A549 (cell line): ENCODE results near the gene WWC1. TPM values are rescaled to one million over a fixed set of nuclear protein-coding genes. Genes with fewer than 3 reads are reported as not detected.

Source experiments
- ATAC-seq, 2 experiments: fragments of 200-7000 bp in 1 of 2; fragments of >200 bp in 1 of 2; cut with Nextera tagmentation in 1 of 2; cut with Tn5 transposase in 1 of 2; 3 replicates each; pipeline versions ENCODE4 v1.8.0 to v1.9.1; 2018 to 2020; ENCODE audit warnings: mild to moderate bottlenecking in 1 of 2, moderate library complexity in 1 of 2
- CTCF ChIA-PET: fragments of 300-600 bp; sonication (Branson Sonifier 250); formaldehyde crosslinking; extraction: SDS; loops from one replicate; lab custom pipeline; 2021; ENCODE audit warnings: antibody characterized with exemption, inconsistent platforms; lab: Yijun Ruan, JAX
- POLR2A ChIA-PET: fragments of 350-600 bp; formaldehyde crosslinking; extraction: SDS; loops from one replicate; lab custom pipeline; 2021; ENCODE audit warnings: antibody characterized with exemption, inconsistent platforms; lab: Yijun Ruan, JAX
- DNase-seq, 2 experiments: peaks; one replicate each; pipeline versions ENCODE4 v3.0.0 to v3.0.0-alpha.2; 2011 to 2016; ENCODE audit warnings: low read depth in 1 of 2, low spot score in 1 of 2
- FAIRE-seq: peaks from 2 replicates; lab custom pipeline; 2011; peaks lifted over from hg19 to GRCh38; lab: Jason Lieb, UNC
- H3K27ac ChIP-seq, 2 experiments: fragments of >200 bp; sonication (Bioruptor Twin); formaldehyde crosslinking; 3 replicates each; pipeline ENCODE4 v1.5.1; 2016 to 2017
- H3K4me1 ChIP-seq: fragments of >200 bp; sonication (Bioruptor Twin); formaldehyde crosslinking; 3 replicates; pipeline ENCODE4 v1.6.1; 2016
- H3K4me2 ChIP-seq: fragments of >200 bp; sonication (Bioruptor Twin); formaldehyde crosslinking; 3 replicates; pipeline ENCODE4 v1.6.1; 2016
- H3K4me3 ChIP-seq: fragments of >200 bp; sonication (Bioruptor Twin); formaldehyde crosslinking; 3 replicates; pipeline ENCODE4 v1.5.1; 2016
- H3K9me3 ChIP-seq: fragments of >200 bp; sonication (Bioruptor Twin); formaldehyde crosslinking; 3 replicates; pipeline ENCODE4 v1.6.1; 2016
- BHLHE40 ChIP-seq: IDR thresholded peaks from 2 replicates; pipeline ENCODE4 v1.6.1; 2012; ENCODE audit warnings: low read depth, low read length, inconsistent platforms
- CEBPB ChIP-seq, 2 experiments: fragments of >200 bp in 1 of 2; sonication (Bioruptor Twin) in 1 of 2; formaldehyde crosslinking in 1 of 2; IDR thresholded peaks; 2 replicates each; pipeline ENCODE4 v1.6.1; 2012 to 2016
- CHD2 ChIP-seq: fragments of 150-350 bp; IDR thresholded peaks from 2 replicates; pipeline ENCODE4 v1.6.1; 2014; ENCODE audit warnings: low read length; ENCODE audit not compliant: partially characterized antibody
- EHF ChIP-seq: fragments of 250-450 bp; sonication (Bioruptor Pico); IDR thresholded peaks from 2 replicates; pipeline ENCODE4 v1.5.0; 2020; ENCODE audit warnings: mild to moderate bottlenecking
- FOSB ChIP-seq: fragments of 250-450 bp; sonication (Bioruptor Pico); IDR thresholded peaks from 2 replicates; pipeline ENCODE4 v1.5.0; 2020; ENCODE audit warnings: mild to moderate bottlenecking, moderate library complexity
- GATA3 ChIP-seq: IDR thresholded peaks from 2 replicates; pipeline ENCODE4 v1.6.1; 2012; ENCODE audit warnings: borderline replicate concordance
- HEYL ChIP-seq: fragments of 250-450 bp; sonication (Bioruptor Pico); IDR thresholded peaks from 2 replicates; pipeline ENCODE4 v1.8.0; 2021; ENCODE audit warnings: mild to moderate bottlenecking, moderate library complexity
- JUN ChIP-seq, 2 experiments: fragments of >200 bp; sonication (Bioruptor Twin); formaldehyde crosslinking; IDR thresholded peaks; 2 replicates in 1 of 2; 3 replicates in 1 of 2; pipeline ENCODE4 v1.6.1; 2016 to 2017
- MAFK ChIP-seq: fragments of 450-650 bp; IDR thresholded peaks from 2 replicates; pipeline ENCODE4 v1.6.1; 2014; ENCODE audit not compliant: partially characterized antibody
- MAX ChIP-seq: IDR thresholded peaks from 2 replicates; pipeline ENCODE4 v1.6.1; 2012
- NFE2L2 ChIP-seq: fragments of 150-350 bp; conservative IDR thresholded peaks from 2 replicates; pipeline ENCODE4 v1.6.1; 2014; ENCODE audit warnings: low read length
- RAD21 ChIP-seq, 2 experiments: fragments of >200 bp in 1 of 2; sonication (Bioruptor Twin) in 1 of 2; formaldehyde crosslinking in 1 of 2; IDR thresholded peaks in 1 of 2; conservative IDR thresholded peaks in 1 of 2; 2 replicates in 1 of 2; 3 replicates in 1 of 2; pipeline ENCODE4 v1.6.1; 2012 to 2018; ENCODE audit warnings: inconsistent platforms in 1 of 2
- RARB ChIP-seq: fragments of 250-450 bp; sonication (Bioruptor Pico); IDR thresholded peaks from 2 replicates; pipeline ENCODE4 v1.8.0; 2021; ENCODE audit warnings: mild to moderate bottlenecking, moderate library complexity
- RFX5 ChIP-seq: fragments of 450-650 bp; IDR thresholded peaks from 2 replicates; pipeline ENCODE4 v1.7.1; 2014; ENCODE audit warnings: antibody characterized with exemption, mild to moderate bottlenecking, moderate library complexity
- SMC3 ChIP-seq: fragments of >200 bp; sonication (Bioruptor Twin); formaldehyde crosslinking; IDR thresholded peaks from 3 replicates; pipeline ENCODE4 v1.6.1; 2018; ENCODE audit warnings: inconsistent platforms
- WGBS: methylation state at CpG from one replicate; pipeline ENCODE4 v1.1.6; 2017; ENCODE audit errors: missing lambda C conversion rate; 5-methylcytosine and 5-hydroxymethylcytosine counted together
- polyA plus RNA-seq, 4 experiments: library from polyadenylated mRNA; depleted of rRNA in 3 of 4; stranded (reverse); fragments of >200 nt; fragmentation: RNase III in 1 of 4; extraction: RNeasy Plus Mini Kit Qiagen cat#74134 plus additional on column Dnase treatment in 1 of 4; gene quantifications; 2 replicates in 3 of 4; 3 replicates in 1 of 4; pipeline ENCODE4 v1.2.3, GENCODE V29; 2011 to 2017
- TF ChIP-seq, protein P1 (sequence below): fragments of >200 bp; sonication (Bioruptor Twin); formaldehyde crosslinking; IDR thresholded peaks from 3 replicates; pipeline ENCODE4 v1.5.1; 2016

The WWC1 gene
- polyA plus RNA-seq, 2 of the 4 experiments (the other 2 are of a cell fraction) = 88.5 to 98.1 TPM

GRCh38 chr5:168364750-168365550, 73.5 kb downstream of the WWC1 start:
- Histone ChIP-seq H3K4me2 (peak overlapping the region; percentile 74), H3K27ac (peak overlapping the region; percentile 69 to 87), H3K4me3 (no peak overlapping the region), H3K4me1 (peaks cover 77% of the 10 kb centered on the region), H3K9me3 (no peaks in the 10 kb centered on the region)
- CTCF ChIA-PET = interaction anchor here (0.6 to 2.2 kb wide), 13 partner anchors 9 to 95 kb away, joined by 3 to 10 read pairs (median 4); no protein-coding TSS in a partner anchor
- WGBS = 50% methylated on average over 12 of the region's 12 CpGs
- FAIRE-seq = no peak
- no peak for DNase-seq
- TF ChIP-seq CEBPB (IDR thresholded peaks at IDR 0.05) (peak in 1 of 2 experiments; percentile 73; a peak in 2 of 4 replicates), GATA3 (no peak)
- POLR2A ChIA-PET = interaction anchor here (0.6 kb wide), 1 partner anchor 69 kb away, joined by 4 read pairs; no protein-coding TSS in a partner anchor
- peak; percentile 41 to 62 for ATAC-seq

DNA sequence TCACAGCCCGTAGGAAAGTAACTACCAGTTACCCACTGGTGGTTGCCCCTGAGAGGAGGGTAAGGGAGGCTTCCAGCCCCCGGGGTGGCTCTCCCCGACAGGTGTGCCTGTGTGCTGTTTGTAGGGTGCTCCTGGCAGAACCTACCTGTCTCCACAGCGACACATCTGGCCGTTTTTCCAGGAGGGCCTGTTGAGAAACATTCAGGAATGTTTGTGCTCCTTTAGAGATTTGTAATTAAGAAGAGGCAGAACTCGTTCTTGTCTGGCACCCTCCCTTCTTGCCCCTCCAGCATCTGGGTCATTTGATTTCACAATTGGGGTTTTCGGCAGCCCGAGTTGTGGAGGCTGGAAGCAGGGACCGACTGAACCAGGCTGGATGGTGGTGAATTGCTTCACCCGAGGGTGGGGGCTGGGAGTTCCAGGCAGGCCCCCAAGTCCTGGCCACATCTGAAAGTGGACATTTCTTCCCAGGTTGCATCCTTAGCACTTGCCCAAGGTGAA, 74.2 kb downstream of the WWC1 start:
- peak overlapping the region; percentile 69 to 87 for H3K27ac ChIP-seq
- ATAC-seq = peak; percentile 55 to 59
- H3K4me1 ChIP-seq = peaks cover 79% of the 10 kb centered on the region
- ChIA-PET POLR2A (interaction anchor here (0.6 kb wide), 1 partner anchor 70 kb away, joined by 4 read pairs; no protein-coding TSS in a partner anchor), CTCF (interaction anchor here (0.9 to 2.2 kb wide), 14 partner anchors 8 to 97 kb away, joined by 3 to 10 read pairs (median 5); no protein-coding TSS in a partner anchor)
- peak overlapping the region; percentile 74 for H3K4me2 ChIP-seq
- no peaks in the 10 kb centered on the region for H3K9me3 ChIP-seq
- TF ChIP-seq, protein P1, sequence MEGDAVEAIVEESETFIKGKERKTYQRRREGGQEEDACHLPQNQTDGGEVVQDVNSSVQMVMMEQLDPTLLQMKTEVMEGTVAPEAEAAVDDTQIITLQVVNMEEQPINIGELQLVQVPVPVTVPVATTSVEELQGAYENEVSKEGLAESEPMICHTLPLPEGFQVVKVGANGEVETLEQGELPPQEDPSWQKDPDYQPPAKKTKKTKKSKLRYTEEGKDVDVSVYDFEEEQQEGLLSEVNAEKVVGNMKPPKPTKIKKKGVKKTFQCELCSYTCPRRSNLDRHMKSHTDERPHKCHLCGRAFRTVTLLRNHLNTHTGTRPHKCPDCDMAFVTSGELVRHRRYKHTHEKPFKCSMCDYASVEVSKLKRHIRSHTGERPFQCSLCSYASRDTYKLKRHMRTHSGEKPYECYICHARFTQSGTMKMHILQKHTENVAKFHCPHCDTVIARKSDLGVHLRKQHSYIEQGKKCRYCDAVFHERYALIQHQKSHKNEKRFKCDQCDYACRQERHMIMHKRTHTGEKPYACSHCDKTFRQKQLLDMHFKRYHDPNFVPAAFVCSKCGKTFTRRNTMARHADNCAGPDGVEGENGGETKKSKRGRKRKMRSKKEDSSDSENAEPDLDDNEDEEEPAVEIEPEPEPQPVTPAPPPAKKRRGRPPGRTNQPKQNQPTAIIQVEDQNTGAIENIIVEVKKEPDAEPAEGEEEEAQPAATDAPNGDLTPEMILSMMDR = peak; percentile 58
- TF ChIP-seq NFE2L2 (no peak), CHD2 (no peak), CEBPB (IDR thresholded peaks at IDR 0.05) (peak; percentile 56 to 71), RAD21 (conservative IDR thresholded peaks at IDR 0.05 in 1 of 2, IDR thresholded peaks at IDR 0.05 in 1 of 2) (peak; percentile 30 to 32; a peak in 3 of 5 replicates), SMC3 (peak; percentile 2; the same call in 2 of the 3 replicates)
- DNase-seq = peak in 1 of 2 experiments; percentile 38
- 10% methylated on average over 10 of the region's 10 CpGs for WGBS
- no peak for FAIRE-seq
- no peak overlapping the region for H3K4me3 ChIP-seq

DNA sequence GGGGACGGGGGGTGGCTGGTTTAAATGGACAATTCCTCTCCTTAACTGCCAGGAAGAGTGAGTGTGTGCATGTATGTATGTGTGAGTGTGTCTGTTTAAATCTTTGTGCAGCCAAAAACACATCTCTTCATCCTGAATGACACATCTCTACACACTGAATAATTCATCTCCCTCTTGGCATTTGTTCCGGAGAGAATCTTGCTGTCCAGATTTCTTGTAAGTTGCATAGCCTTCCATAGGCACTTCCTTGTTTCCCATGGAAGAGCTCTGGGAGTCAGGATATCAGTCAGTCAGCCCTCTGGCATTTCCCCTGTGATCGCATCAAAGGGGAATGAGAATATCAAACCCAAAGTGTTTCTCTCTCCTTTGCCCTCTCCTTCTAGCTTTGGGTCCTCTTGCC, 74.7 kb downstream of the WWC1 start:
- ATAC-seq (peak; percentile 40 to 58), FAIRE-seq (no peak), DNase-seq (peak in 1 of 2 experiments; percentile 44)
- POLR2A ChIA-PET = no interaction called here
- TF ChIP-seq FOSB (CRISPR knock-in tag) (no peak), RARB (no peak), HEYL (CRISPR knock-in tag) (no peak), JUN (IDR thresholded peaks at IDR 0.05) (0 out of 5 replicates have a peak, but pooled peaks of 1 of the 2 experiments have one; percentile 45), NFE2L2 (no peak), BHLHE40 (no peak), RFX5 (no peak)
- H3K27ac ChIP-seq = peak overlapping the region; percentile 69 to 87
- peak overlapping the region; percentile 74 for H3K4me2 ChIP-seq
- peaks cover 79% of the 10 kb centered on the region for H3K4me1 ChIP-seq
- 23% methylated on average over 3 of the region's 3 CpGs for WGBS
- H3K9me3 ChIP-seq = no peaks in the 10 kb centered on the region
- CTCF ChIA-PET = interaction anchor here (0.6 to 2.2 kb wide), 14 partner anchors 8 to 361 kb away, joined by 3 to 10 read pairs (median 4); no protein-coding TSS in a partner anchor
- H3K4me3 ChIP-seq = no peak overlapping the region

- H3K4me2 ChIP-seq = no peak overlapping the region
- WGBS = 84% methylated on average over 3 of the region's 3 CpGs
- H3K4me1 ChIP-seq = peaks cover 64% of the 10 kb centered on the region
- TF ChIP-seq EHF (no peak), MAX (no peak), MAFK (no peak), GATA3 (no peak)
- no peak for DNase-seq
- ChIA-PET CTCF (interaction anchor here (0.8 to 1.3 kb wide), 2 partner anchors 12 to 76 kb away, joined by 3 to 6 read pairs; no protein-coding TSS in a partner anchor), POLR2A (no interaction called here)
- no peaks in the 10 kb centered on the region for H3K9me3 ChIP-seq
- no peak for ATAC-seq
- no peak for FAIRE-seq
- H3K4me3 ChIP-seq = no peak overlapping the region
- H3K27ac ChIP-seq = peak overlapping the region in 1 of 2 experiments; percentile 3; a peak in 1 of 6 replicates
Measured at GRCh38 chr5:168368854-168369253, 77.4 kb downstream of the WWC1 start.
